Superior temporal gyrus (tissue), 1 donor: Measurements from ENCODE around the gene MOV10L1.
"Not testable (repeated sequence)": the region's sequence is repeated elsewhere in the genome, so short reads cannot be mapped to it uniquely, and the experiment has no call there.

Experiments used
- DNase-seq: peaks from one replicate; pipeline ENCODE4 v3.0.0-alpha.2; 2016; ENCODE audit errors: extremely low spot score

MOV10L1 gene

GRCh38 chr22:50157709-50158375 is 68.0 kb downstream of the MOV10L1 start:
- DNase-seq, result no peak

GRCh38 chr22:50160947-50161346 is 71.1 kb downstream of the MOV10L1 start:
- DNase-seq, result no peak

GRCh38 chr22:50161508-50162390 is 71.9 kb downstream of the MOV10L1 start:
- DNase-seq, result no peak

- DNase-seq, result no peak
Observed at GRCh38 chr22:50162391-50162956, 72.7 kb downstream of the MOV10L1 start.

- DNase-seq, result no peak
Observed at GRCh38 chr22:50165436-50166123, 75.8 kb downstream of the MOV10L1 start.

- no peak for DNase-seq
Observed at GRCh38 chr22:50167689-50168489, 78.1 kb downstream of the MOV10L1 start.

GRCh38 chr22:50168490-50169180 is 78.8 kb downstream of the MOV10L1 start:
- not testable (repeated sequence) for DNase-seq

GRCh38 chr22:50169181-50169759 is 79.5 kb downstream of the MOV10L1 start:
- no peak for DNase-seq

- DNase-seq, result no peak
Observed at GRCh38 chr22:50169774-50170341, 80.1 kb downstream of the MOV10L1 start.

GRCh38 chr22:50170453-50171318 is 80.9 kb downstream of the MOV10L1 start, which contains the start of gene PANX2:
PANX2 (plus strand) TSS chr22:50170731; CDS start chr22:50170731, 0 bp downstream.
- DNase-seq, result no peak

GRCh38 chr22:50171319-50171964 is 81.6 kb downstream of the MOV10L1 start:
- DNase-seq, result no peak

GRCh38 chr22:50171965-50172421 is 82.2 kb downstream of the MOV10L1 start:
- DNase-seq, result no peak

GRCh38 chr22:50173311-50173982 is 83.6 kb downstream of the MOV10L1 start:
- no peak for DNase-seq

GRCh38 chr22:50173983-50174355 is 84.2 kb downstream of the MOV10L1 start:
- DNase-seq, result no peak

- DNase-seq, result no peak
Observed at GRCh38 chr22:50174382-50175190, 84.8 kb downstream of the MOV10L1 start.

- DNase-seq, result no peak
Observed at GRCh38 chr22:50175191-50175461, 85.3 kb downstream of the MOV10L1 start.
